Stimulated activated CD4-positive, alpha-beta T cell treated with anti-CD3 and anti-CD28 coated beads, Interleukin-2, amount 100 ng/mL, for 24 hours (primary cell): ENCODE measurements around the gene CLEC7A.

Source experiments
- DNase-seq, 2 donors: peaks; one replicate each; pipeline ENCODE4 v3.0.0-alpha.2; 2020

CLEC7A gene

GRCh38 chr12:10136637-10137205 lies 6.7 kb upstream of the CLEC7A start:
- no peak for DNase-seq

DNA sequence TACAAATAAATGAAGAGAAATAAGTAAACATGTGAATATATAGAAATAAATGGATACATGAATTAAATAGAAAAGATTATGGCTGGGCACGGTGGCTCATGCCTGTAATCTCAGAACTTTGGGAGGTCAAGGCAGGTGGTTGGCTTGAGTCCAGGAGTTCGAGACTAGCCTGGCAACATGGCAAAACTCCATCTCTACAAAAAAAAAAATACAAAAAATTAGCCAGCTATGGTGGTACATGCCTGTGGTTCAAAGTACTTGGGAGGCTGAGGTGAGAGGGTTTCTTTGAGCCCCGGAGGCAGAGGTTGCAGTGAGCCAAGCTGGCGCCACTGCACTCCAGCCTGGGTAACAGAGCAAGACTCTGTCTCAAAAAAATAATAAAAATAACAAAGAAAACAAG lies 5.1 kb upstream of the CLEC7A start:
- DNase-seq = no peak

- DNase-seq = no peak
Observed at GRCh38 chr12:10132850-10133370, 2.9 kb upstream of the CLEC7A start.

GRCh38 chr12:10131111-10131690 lies 1.2 kb upstream of the CLEC7A start:
- no peak for DNase-seq

DNA sequence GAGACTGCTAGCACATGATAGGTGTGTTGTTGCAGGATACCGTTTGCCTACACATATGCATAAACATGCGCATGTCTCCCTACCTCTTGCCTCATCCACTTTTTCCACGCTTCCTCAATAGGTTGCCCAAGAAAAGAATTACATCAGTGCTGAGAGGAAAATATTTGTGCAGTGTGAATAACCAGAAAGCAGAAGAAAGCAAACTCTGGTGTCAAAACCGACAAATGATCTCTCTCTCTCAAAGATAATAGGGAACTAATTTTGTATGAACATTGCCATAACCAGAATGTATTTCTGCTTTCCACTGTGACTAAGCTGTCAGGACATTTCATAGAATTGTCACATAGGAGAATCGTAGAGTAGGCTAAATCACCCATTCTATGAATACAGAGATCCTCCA lies 1.3 kb downstream of the CLEC7A start:
- DNase-seq = no peak

- DNase-seq = no peak
Observed at GRCh38 chr12:10126413-10126812, 3.6 kb downstream of the CLEC7A start.

- no peak for DNase-seq
Observed at GRCh38 chr12:10122689-10123088, 7.3 kb downstream of the CLEC7A start.

- DNase-seq = no peak
Observed at GRCh38 chr12:10121278-10121677, 8.7 kb downstream of the CLEC7A start.

DNA sequence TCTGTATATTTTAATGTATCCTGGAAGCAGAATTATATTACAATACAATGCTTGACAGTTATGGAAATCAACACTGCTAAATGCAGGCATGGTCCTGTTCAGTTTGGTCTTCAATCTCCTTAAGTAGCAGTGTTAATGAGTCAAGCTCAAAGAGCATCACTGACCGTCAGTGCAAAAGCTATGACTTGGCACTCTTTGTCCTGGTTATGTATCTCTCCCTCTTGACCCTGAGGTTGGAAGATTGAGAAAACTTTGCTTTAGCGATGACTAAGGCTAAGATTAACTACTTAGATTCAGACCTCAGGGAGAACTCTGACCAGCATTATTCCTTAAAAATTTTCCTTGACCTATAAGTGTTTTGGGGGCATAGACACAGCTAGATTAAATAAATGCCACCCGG lies 10.9 kb downstream of the CLEC7A start:
- no peak for DNase-seq

DNA sequence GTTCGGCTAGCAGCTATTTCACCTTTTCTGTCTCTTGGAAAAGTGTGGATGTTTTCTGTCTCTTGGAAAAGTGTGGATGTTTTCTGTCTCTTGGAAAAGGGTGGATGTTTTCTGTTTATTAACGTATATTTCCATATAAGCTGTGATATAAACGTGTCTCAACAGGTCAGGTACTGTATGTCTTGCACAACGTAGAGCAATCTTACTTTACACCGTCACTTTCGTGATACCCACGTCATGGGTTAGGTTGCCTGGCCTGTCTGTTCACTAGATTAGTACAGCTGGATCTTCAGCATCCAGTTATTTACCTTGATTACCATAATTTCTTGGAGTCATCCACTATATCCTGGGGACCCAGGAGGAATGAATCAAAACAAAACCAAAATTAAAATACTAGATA lies 14.1 kb downstream of the CLEC7A start:
- no peak for DNase-seq

DNA sequence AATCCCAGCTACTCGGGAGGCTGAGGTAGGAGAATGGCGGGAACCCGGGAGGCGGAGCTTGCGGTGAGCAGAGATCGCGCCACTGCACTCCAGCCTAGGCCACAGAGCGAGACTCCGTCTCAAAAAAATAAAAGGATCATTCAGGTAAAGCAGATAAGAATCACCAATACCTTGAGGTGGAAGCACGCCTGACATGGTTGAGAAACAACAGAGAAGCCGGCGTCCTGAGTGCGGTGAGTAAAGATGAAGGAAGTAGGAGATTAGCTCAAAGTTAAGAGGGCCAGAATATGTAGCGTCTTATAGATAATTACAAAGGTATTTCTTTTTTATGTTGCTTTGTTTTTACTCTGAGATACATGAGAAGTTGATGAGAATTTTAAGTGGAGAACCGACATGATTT lies 14.7 kb downstream of the CLEC7A start:
- DNase-seq = no peak

GRCh38 chr12:10113920-10114319 lies 16.1 kb downstream of the CLEC7A start:
- DNase-seq = no peak

DNA sequence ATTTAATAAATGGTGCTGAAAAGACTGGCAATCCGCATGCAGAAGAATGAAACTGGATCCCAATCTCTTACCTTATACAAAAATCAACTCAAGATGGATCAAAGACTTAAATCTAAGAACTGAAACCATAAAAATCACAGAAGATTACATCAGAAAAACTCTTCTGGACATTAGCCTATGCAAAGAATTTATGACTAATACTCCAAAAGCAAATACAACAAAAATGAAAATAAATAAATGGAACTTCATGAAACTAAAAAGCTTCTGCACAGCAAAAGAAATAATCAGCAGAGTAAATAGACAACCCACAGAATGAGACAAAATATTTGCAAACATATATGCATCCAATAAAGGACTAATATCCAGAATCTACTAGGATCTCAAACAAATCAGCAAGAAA lies 16.9 kb downstream of the CLEC7A start:
- no peak for DNase-seq

GRCh38 chr12:10111451-10111850 lies 18.5 kb downstream of the CLEC7A start:
- no peak for DNase-seq

- no peak for DNase-seq
Observed at GRCh38 chr12:10110256-10110844, 19.6 kb downstream of the CLEC7A start.

GRCh38 chr12:10102322-10102721 lies 27.7 kb downstream of the CLEC7A start:
- DNase-seq = no peak

DNA sequence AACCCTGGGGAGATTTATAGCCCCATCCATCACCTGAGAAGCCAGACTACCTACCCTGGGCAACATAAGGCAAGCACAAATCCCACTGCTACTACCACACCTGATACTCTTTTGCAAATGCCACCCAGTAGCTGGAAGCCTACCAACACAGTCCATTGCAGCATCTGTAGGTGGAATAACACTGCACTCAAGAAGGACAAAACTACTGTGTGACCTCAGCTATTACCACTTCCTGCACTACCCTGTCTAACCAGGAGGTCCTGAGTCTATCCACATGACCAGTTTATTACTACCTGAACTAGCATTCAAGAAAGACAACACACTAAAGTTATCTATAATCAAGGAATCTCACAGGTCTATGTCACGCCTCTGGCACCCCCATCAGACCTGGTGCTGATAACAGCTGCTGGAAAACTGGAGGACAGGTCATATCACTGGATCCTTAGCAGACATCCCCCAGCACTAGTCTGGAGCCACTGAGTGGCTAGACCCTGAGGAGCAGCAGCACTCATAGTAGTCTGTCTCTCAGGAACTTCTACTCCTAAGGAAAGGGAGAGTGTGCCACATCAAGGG lies 28.3 kb downstream of the CLEC7A start:
- DNase-seq = no peak

DNA sequence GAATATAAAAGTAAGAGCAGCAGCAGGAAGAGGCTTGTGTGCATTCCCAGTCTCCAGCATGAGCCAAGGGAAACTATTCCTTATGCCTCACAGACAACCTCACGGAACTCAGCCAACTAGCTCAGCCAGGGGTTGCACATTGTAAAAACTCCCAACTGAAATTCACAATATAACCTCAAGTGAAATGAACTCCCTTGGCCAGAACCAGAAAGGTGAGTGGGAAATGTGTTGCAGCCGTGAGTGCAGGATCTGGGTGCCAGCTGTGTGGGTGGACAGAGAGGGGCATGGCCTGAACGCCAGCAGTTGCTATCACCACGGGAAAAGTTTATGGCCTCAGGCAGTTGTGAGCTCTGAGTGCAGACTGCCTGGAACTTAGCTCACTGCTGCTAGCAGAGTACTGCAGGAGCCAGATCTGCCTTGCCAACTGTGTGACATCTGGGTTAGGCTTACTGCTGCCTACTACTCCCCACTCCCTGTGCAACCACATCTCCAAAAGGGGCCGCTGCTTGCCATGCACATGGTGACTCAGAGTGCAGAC lies 28.9 kb downstream of the CLEC7A start:
- DNase-seq = no peak

- DNase-seq = no peak
Observed at GRCh38 chr12:10098791-10099190, 31.2 kb downstream of the CLEC7A start, which contains the start of gene CLEC1A. CLEC1A (minus strand) TSS chr12:10098985; CDS start chr12:10098922, 63 bp downstream.

GRCh38 chr12:10097521-10097920 lies 32.5 kb downstream of the CLEC7A start:
- DNase-seq = no peak

- DNase-seq = no peak
Observed at GRCh38 chr12:10095971-10096370, 34.0 kb downstream of the CLEC7A start.

DNA sequence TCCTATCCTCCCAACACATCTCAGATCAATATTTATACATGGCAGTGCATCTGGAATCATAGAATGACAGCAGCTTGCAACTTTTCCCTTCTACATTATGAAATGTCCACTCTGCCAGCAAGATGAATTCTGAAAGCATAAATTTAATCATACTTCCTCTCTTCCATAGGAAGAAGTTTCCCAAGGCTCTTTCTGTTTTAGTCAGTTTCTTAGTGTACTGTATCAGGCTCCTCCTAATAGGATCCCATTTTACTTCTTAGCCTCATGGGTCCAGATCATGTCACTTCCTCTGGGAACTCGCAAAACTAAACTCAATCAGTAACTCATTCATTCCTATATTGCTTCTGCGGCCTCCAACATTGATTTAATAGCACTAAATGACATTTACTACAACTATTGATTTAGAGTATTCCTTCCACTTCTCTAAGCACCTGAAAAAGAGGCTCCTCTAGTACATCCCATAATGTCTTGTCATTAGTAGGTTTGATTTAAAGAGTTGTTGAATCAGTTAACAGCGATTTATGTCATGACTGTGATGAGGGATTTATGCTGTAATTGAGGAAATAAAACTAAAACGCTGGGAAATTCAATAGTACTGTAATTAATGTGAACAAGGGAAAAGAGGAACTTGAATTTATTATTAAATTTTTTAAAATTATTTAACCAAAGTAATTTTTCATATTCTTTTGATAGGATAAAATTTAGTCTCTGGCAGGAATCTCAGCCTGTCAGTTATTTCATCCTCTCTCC lies 35.2 kb downstream of the CLEC7A start:
- no peak for DNase-seq
